GM18868 (cell line): ENCODE results near the gene DDI2.
"Not testable (repeated sequence)": the region's sequence is repeated elsewhere in the genome, so short reads cannot be mapped to it uniquely, and the experiment has no call there.

Experiments
- ATAC-seq: cut with Tn5 transposase; IDR thresholded peaks from one replicate; pipeline ENCODE4 v1.9.1; 2021; ENCODE audit warnings: mild to moderate bottlenecking, moderate library complexity; ENCODE audit not compliant: unreplicated experiment

The DDI2 gene

DNA sequence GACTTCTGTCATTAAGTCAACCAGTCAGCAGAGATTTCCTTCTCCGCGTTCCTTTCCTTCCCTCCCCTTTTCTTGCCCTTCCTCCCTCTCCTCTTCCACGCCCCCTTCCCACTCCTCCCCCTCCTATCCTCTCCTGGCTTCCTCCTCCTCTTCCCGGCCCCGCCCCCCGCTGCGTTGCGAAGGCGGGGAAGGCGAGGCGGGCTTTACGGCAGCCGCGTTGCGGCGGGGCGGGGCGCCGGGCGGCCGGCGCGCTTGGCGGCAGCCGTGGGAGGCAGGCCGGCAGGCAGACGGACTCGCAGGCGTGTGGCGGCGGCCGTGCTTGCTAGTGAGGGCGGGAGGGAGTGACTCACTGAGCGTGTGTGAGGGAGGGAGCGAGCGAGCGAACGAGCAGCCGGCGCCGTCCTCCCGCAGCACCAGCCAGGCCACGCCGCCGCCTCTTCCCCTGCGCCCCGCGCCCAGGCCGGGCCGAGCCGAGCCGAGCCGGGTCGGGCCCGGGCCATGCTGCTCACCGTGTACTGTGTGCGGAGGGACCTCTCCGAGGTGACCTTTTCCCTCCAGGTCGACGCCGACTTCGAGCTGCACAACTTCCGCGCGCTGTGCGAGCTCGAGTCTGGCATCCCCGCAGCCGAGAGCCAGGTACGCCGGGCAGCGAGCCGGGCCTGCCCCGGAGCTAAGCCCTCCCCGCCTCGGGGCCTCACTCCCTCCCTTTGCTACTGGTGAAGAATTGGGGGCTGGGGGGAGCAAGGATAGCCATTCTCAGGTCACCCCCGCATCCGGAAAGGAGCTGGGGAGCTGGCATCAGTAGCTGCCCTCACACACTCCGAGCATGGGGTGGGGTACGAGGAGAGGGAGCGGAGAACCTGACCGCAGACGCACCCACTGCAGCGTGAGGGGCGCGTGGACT is at the start of gene DDI2:
Gene DDI2 (plus strand): TSS at position 286 of the 904 bp plus-strand sequence. CDS start 213 bp downstream, at position 499.
- ATAC-seq: peak; percentile 82

DNA sequence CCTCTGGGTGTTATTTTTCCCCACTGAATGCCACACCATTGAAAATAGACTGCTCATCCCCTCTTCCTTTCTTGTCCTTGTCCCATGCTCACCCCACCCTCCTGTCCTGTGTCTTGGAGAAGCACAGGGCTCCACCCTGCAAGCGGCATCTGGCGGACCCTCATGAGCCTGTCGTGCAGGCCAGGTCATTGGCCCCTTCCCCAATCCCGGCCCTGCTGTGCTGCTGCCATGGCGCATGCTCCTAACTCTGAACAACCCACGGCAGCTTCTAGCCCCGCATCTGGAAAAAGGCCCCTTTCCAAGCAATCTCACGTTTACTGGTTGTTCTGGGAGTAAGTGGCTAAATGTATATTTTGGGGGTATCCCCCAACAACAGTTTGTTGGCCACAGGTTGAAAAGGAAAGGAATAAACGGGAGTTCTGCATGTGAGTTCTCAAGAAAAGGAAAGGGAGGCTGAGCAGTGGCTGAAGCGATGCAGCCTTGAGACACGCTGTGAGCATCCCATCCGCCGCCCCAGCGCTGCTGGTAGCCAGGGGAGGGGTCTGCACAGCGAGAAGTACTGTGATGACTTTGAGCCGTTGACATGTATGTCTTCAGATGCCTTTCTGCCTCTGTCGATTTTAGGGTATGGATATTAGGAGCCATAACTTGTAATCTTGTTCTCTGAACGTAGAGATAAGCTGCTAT is 48.7 kb upstream of the DDI2 start:
- ATAC-seq: no peak

DNA sequence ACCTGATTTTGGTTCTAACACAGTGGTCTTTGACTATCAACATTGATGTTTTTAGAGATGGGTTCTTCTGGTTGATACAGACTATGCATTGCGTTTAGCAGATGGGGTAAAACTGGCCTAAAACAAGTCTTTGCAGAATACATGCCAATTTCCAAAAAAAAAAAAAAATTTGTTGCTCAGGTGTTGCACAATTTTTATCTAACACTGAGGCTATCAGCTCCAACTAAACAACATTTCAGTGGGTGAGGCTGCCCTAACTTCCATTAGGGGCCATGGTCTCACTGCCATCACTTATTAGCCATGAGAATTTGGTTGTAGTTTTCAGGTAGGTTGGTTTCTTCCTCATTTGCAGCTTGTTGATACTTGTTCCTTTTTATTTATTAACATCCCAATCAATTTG is 46.4 kb upstream of the DDI2 start:
- no peak for ATAC-seq

DNA sequence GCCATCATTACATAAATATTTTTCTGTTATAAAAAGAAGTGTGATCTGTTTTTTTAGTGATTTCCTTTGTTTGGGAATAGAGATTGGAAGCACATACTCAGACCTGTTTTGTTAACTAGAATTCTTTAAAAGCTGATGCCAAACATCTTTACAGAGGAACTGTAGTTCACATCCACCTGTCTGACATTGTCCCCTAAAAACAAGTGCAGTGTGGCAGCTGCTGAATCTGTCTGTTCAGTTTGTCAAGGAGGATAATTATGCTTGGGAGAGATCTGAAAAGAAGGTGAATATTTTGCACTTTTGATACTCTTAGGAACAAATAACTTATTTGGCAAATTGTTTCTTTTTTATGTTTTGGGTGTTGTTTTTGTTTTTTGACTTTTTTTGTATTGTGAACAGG is 46.0 kb upstream of the DDI2 start:
- ATAC-seq: no peak

DNA sequence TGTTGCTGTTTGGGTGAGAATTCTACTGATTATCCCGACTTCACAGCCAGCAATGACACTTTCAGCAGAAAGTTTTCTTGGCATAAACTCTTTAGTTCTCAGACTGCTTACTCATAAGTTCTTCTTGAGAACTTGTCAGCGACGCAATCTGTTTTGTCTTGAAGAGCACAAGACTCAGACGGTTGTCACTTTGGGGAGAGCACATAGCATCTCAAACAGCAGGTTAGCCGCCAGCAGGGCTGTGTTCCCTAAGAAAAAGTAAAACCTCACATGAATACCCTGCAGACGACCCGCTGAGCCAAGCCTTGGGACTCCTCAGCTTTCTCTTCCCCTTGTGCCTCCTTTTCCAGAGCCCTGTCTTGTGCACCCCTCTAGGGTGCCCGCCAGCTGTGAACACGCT is 43.8 kb upstream of the DDI2 start:
- no peak for ATAC-seq

DNA sequence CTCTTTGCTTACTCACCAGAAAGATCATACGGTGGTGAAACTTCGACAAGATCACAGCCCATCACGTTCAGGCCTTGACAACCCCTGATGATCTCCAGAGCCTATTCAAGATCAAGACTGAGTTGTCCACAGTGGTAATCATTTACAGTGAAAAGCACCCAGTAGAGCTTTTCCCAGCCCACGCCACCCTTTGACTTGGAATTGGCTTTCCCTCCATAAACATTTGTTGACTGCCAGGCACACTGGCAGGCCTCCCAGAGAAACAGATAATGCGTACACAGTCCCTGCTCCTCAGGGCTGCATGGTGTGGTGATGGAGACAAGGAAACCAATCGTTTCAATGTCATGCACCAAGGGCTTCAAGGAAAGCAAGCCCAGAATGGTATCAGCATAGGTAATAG is 42.5 kb upstream of the DDI2 start:
- no peak for ATAC-seq

DNA sequence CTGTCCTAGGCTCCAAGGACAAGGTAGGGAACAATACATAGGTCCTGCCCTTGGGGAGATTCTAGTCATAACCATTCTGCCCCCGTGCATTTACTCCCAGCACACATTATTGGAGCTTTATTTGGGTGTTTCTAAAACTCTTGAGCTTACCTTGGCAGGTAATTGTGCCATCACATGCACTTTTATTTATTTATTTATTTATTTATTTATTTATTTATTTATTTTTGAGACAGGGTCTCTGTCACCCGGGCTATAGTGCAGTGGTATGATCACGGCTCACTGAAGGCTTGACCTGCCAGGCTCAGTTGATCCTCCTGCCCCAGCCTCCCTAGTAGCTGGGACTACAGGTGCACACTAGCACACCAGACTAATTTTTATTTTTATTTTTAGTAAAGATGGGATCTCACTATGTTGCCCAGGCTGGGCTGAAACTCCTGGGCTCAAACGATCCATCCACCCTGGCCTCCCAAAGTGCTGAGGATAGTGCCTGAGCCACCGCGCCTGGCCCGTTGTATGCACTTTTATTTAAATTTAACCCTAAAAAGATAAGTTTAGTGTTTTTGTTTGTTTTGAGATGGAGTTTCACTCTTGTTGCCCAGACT is 41.6 kb upstream of the DDI2 start:
- ATAC-seq: no peak

DNA sequence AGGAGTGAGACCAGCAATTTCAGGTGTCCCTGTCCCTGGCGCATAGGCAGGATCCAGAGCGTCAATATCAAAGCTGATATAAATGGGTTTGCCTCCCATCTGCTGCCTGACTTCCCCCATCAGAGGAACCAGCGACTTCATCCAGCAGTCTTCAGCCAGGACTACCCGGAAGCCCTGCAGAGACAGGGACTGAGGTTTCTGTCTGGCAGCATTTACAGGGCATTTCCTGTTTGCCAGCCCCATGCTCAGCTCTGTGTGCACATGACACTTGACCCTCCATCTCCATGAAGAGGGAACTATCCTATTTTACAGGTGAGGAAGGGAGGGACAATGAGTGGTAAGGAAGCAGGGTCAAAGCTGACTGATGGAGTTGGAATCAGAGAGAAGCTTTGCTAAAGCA is 39.6 kb upstream of the DDI2 start:
- ATAC-seq: no peak

DNA sequence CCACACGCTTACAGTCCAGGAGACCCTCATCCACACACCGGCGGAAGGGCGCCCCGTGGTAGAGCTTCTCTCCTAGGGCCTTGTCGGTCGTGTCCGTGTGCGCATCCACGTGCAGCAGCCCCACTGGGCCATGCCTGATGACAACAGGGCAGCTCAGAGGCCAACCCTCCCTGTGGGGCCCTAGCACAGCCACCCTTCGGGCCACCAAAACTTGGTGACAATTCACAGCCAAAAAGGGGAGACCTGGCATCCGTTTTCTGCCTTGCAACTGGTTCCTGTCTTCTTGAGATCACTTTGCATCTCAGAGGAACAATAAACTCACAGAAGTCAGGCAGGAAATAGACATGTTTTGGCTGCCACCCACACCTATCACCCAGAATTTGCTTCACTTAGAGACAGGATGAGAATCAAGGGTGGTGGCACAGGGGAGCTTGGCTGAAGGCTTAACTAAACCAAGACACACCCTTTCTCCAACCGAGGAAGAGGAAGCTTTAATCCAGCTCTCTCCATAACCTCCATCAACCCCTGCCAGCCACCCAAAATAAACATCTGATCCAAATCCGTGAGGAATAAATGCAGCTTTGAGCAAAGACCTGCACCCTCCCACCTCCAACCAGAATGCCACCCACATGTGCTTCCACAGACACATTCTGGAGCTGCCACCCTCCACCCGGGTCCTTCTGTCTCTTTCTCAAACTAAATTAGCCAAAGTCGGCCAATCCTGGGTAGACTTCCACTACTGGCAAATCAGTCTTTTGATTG is 38.2 kb upstream of the DDI2 start:
- ATAC-seq: no peak

DNA sequence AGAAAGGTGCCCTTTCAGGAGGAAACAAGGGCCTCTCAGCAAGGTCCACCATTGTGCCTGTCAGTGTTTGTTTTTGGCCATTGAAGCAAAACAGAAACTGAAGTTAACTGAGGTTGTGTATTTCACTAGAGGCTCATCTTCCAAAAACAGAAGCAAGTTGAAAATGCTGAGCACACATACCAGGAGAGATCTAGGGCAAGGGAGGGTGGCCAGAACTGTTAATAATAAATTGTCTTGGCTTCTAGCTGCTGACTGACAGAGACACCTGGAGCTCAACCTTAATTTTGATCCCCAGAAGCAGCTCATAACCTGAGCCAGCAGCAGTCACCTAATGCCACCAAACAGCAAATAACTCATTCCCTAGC is 37.6 kb upstream of the DDI2 start:
- no peak for ATAC-seq

DNA sequence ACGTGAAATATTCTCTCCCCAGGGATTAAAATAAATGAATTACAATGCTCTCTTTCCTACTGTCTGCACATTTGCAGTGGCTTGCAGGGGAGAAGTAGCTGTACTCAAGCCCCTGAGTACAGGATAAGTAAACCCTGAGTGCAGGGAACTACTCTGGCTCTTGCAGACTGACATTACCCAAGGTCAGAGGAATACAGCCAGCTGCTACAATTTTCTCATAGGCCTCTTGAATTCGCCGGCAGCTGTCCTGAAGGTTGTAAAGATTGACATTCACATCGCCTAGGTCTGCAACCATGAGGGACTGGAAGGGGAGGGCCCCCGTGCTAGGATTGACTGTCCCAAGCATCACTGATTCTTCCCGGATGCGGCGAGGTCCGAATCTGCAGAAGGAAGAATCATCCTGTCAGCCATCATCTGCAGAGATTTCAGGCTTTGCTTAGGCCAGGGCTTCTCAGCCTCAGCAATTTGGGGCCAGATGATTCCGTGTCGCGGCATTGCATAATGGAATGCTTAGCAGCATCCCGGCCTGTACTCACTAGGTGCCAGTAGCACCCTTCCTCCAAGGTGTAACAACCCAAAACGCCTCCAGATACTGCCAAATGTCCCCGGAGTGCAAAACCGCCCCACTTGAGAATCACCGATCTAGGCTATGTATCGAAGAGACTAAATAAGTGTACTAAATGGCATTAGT is 34.1 kb upstream of the DDI2 start:
- ATAC-seq: no peak

DNA sequence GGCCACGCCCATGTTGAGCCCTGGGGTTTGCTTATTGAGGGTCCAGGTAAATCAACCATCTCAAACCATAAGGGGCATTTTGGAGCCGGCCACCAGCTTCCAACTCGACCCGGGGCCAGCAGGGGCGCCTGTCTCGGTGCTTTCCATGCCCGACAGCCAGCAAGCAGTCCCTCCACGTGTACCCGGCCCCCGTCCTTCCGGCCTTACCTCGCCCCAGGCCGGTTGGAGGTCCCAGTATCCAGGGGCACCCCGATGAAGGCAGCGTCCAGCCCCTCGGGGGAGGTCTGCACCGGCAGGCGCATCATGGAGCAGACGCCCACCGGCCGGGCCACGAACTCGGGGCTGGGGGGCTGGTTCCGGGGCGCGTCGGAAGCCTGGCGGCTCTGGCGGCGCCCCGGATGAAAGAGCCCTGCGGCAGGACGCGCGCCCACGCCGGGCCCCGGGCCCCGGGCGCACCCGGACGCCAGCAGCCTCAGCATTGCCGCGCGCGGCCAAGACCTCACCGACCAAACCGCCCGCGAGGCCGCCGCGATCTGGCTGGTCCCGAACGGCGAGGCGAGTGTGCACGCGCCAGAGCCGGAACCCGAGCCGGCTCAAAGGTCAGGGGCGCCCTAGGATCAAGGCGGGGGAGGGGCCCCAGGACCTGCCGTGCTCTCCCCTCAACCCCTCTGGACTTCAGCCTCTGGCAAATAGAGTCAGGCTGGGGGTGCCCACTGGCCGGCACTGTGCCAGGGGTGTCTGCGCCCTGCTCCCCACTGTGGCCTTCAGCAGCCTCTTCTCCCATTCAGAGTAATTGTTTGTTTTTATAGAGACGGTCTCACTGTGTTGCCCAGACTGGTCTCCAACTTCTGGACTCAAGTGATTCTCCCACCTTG is 32.5 kb upstream of the DDI2 start, which contains the start of gene AGMAT:
Gene AGMAT (minus strand): TSS at position 563 of the 875 bp plus-strand sequence. CDS start 84 bp downstream, at position 479.
- ATAC-seq: peak; percentile 49

DNA sequence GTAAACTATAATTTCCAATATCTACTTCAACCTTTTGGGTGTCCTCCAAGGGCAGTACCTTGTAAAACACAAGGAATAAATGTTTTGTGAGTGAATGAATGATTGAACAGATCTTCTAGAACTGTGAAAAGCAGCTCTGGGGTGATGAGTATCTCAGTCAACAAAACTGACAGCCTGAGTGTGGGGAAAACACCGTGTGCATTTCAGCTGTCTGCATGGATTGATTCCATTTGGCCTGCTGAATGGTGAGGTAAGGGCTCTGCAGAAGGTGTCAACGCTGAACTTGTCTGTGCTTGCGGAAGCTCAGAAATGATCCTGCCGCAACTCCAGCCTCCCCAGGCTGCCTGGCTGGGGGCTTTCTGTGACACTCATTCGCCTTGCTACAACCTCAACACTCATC is 25.0 kb upstream of the DDI2 start:
- no peak for ATAC-seq

DNA sequence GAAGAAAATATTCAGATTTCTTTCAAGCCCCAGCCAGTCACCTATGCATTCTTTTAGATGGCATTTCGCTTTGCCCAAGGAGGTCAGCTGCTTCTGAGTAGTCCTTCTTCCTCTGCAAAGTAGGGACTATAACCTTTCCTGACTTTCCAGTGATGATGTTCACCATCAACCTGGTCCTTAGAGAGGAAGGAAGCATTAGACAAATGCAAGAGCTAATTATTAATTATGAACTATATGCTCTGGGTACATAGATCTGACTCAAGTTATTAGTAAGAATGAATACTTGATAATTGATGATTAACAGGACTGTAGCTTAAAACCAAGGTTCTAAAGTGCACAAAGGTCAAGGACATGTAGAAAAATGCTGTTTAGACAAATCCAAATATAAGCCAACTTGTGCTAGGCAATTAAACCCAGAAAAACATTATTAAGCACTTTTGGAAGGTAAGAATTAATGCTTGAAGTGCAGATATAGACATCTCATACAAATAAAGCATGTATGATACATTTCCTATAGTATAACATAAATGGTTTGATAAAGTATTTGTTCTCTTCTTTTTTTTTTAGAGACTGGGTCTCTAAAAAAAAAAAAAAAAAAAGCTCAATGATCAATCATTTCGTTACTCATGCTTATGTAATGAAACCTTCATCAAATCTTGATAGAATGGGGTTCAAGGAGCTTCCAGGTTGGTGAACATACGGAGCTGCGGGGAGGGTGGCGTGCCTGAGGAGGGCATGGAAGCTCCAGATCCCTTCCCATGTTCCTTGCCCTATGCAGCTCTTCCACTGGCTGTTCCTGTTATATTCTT is 21.2 kb upstream of the DDI2 start:
- no peak for ATAC-seq

DNA sequence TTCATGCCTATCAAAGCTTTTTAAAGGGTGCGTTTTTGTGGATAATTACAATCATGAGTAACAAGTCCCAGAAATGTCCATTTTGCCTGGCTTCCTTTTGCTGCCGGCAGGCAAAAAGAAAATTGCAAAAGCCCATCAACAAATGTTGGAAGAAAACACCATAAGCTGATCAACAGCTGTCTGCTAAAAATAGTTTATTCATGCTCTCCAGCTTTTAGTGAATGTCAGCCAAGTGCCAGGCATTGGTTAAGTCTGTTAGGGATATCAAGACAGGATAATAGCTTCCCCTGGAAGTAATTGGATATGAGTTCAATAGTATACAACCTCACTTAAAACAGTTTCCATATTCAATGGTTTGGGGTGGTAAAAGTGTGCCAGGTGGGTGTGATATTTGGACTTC is 18.8 kb upstream of the DDI2 start:
- no peak for ATAC-seq

DNA sequence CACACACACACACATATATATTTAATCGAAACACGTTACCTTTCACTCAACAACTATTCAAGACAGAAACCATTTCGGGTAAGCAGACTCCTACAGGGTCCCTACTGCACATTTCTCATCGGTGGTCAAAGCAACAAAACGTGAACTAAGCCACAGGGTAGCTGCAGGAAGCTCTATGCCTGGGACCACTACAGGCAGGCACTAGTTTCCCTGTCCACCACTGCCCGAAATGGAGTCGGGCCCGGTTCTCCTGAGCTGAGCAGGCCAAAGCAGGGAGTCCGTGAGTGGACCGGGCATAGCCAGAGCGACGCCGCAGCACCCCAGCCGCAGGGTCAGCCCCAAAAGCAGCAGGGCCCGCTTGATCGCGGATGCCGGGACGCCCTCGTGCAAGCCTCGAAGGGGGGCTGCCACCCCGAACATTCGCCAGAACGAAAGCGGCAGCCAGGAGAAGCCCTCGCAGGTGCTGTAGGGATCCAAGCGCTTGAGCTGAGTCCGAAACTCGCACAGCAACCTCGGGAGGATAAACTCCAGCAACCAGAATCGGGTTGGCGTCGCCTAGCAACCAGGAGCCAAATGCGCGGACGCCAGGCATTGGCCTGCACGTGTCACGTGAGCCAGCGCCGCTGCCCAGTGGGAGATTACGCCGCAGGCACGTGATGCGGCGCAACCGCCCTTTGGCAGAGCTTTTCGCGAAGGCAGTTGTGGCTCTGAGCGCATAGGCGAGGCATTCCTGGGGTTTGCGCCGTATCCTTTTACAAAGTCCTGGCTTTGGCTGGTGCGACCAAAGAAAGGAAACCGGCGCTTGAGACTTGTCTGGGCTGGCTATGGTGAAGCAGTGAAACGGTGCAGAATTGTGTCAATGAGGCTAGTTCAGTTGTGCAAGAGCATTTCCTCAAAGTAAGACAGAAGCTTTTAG is 13.9 kb upstream of the DDI2 start:
- ATAC-seq: peak; percentile 84

DNA sequence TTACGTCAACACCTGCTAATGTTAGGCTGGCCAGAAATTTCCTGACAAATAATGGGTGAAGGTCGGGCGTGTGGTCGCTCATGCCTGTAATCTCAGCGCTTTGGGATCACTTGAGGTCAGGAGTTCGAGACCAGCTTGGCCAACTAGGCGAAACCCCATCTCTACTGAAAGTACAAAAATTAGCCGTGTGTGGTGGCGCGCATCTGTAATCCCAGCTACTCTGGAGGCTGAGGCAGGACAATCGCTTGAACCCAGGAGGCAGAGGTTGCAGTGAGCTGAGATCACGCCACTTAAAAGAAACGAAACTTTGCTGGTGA is 13.3 kb upstream of the DDI2 start:
- ATAC-seq: not testable (repeated sequence)

DNA sequence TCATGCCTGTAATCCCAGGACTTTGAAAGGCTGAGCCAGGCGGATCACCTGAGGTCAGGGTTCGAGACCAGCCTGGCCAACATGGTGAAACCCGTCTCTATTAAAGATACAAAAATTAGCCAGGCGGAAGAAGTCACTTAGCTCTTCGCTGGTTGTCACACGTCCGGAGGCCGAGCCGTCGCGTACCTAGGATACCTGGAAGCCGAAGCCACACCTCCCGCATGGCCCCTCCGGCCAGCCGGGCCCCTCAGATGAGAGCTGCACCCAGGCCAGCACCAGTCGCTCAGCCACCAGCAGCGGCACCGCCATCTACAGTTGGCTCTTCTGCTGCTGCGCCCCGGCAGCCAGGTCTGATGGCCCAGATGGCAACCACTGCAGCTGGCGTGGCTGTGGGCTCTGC is 12.9 kb upstream of the DDI2 start:
- not testable (repeated sequence) for ATAC-seq
